ENCODE data around the gene ATP13A4.

ATP13A4 gene

GRCh38 chr3:193554811-193555210, at the start of gene ATP13A4:
Gene ATP13A4, minus strand, starts transcription at chr3:193554895. Its CDS starts 96 bp downstream, at chr3:193554799.
- DNase-seq (ENCODE audit: low spot score), result no peak

- no peak for DNase-seq (ENCODE audit: low spot score)
These were observed 44.7 kb upstream of the ATP13A4 start for GRCh38 chr3:193599393-193599792.

GRCh38 chr3:193598202-193598601, 43.5 kb upstream of the ATP13A4 start:
- DNase-seq (ENCODE audit: low spot score), result no peak

- no peak for DNase-seq (ENCODE audit: low spot score)
These were observed 41.3 kb upstream of the ATP13A4 start for GRCh38 chr3:193595939-193596487.

GRCh38 chr3:193594946-193595689, 40.4 kb upstream of the ATP13A4 start:
- DNase-seq (ENCODE audit: low spot score), result no peak

- DNase-seq (ENCODE audit: low spot score), result peak; percentile 50
These were observed 39.0 kb upstream of the ATP13A4 start for GRCh38 chr3:193593668-193594030.

GRCh38 chr3:193592841-193593667, 38.4 kb upstream of the ATP13A4 start, which contains the start of gene OPA1:
Gene OPA1, plus strand, starts transcription at chr3:193593208. Its CDS starts 170 bp downstream, at chr3:193593378.
- peak; percentile 98 for DNase-seq (ENCODE audit: low spot score)

- no peak for DNase-seq (ENCODE audit: low spot score)
These were observed 35.6 kb upstream of the ATP13A4 start for GRCh38 chr3:193590088-193590856.

GRCh38 chr3:193589616-193590015, 34.9 kb upstream of the ATP13A4 start:
- no peak for DNase-seq (ENCODE audit: low spot score)

- no peak for DNase-seq (ENCODE audit: low spot score)
These were observed 34.4 kb upstream of the ATP13A4 start for GRCh38 chr3:193589129-193589528.

- no peak for DNase-seq (ENCODE audit: low spot score)
These were observed 31.8 kb upstream of the ATP13A4 start for GRCh38 chr3:193586526-193586925.

- no peak for DNase-seq (ENCODE audit: low spot score)
These were observed 30.8 kb upstream of the ATP13A4 start for GRCh38 chr3:193585530-193585929.

- no peak for DNase-seq (ENCODE audit: low spot score)
These were observed 19.9 kb upstream of the ATP13A4 start for GRCh38 chr3:193574488-193575070.

- DNase-seq (ENCODE audit: low spot score), result no peak
These were observed 18.9 kb upstream of the ATP13A4 start for GRCh38 chr3:193573403-193574191.

GRCh38 chr3:193572426-193572908, 17.8 kb upstream of the ATP13A4 start:
- peak; percentile 65 for DNase-seq (ENCODE audit: low spot score)

- no peak for DNase-seq (ENCODE audit: low spot score)
These were observed 14.4 kb upstream of the ATP13A4 start for GRCh38 chr3:193569119-193569518.

- DNase-seq (ENCODE audit: low spot score), result no peak
These were observed 9.3 kb upstream of the ATP13A4 start for GRCh38 chr3:193564012-193564411.

GRCh38 chr3:193563426-193563825, 8.7 kb upstream of the ATP13A4 start:
- DNase-seq (ENCODE audit: low spot score), result no peak

GRCh38 chr3:193560870-193561269, 6.2 kb upstream of the ATP13A4 start:
- DNase-seq (ENCODE audit: low spot score), result no peak

- no peak for DNase-seq (ENCODE audit: low spot score)
These were observed 5.4 kb upstream of the ATP13A4 start for GRCh38 chr3:193560091-193560490.

- no peak for DNase-seq (ENCODE audit: low spot score)
These were observed 4.4 kb upstream of the ATP13A4 start for GRCh38 chr3:193559100-193559499.
